Colonic mucosa (tissue), 4 donors: Measurements from ENCODE around the gene DGCR2. TPM values are rescaled to one million over a fixed set of nuclear protein-coding genes. Genes with fewer than 3 reads are reported as not detected.
"Not testable (repeated sequence)": the region's sequence is repeated elsewhere in the genome, so short reads cannot be mapped to it uniquely, and the experiment has no call there.

Experiments used
- DNase-seq: peaks from one replicate; pipeline ENCODE4 v3.0.0-alpha.2; 2020
- H3K27ac ChIP-seq: fragments of 200-600 bp; one replicate; pipeline ENCODE4 v1.8.0; 2021
- H3K27me3 ChIP-seq: fragments of 200-600 bp; one replicate; pipeline ENCODE4 v1.8.0; 2021
- H3K36me3 ChIP-seq: fragments of 200-600 bp; one replicate; pipeline ENCODE4 v1.8.0; 2021
- H3K4me1 ChIP-seq: fragments of 200-600 bp; one replicate; pipeline ENCODE4 v1.8.0; 2021; ENCODE audit warnings: mild to moderate bottlenecking
- H3K4me3 ChIP-seq: fragments of 200-600 bp; one replicate; pipeline ENCODE4 v1.8.0; 2021
- H3K9ac ChIP-seq, 2 donors: one replicate each; pipeline ENCODE4 v1.7.0; 2013; ENCODE audit warnings: control low read depth in 2 of 2, low read depth in 2 of 2, low read length in 2 of 2
- H3K9me3 ChIP-seq: fragments of 200-600 bp; one replicate; pipeline ENCODE4 v1.8.0; 2021
- intact Hi-C: fragments of 100-400 bp; cut with DNase I; formaldehyde crosslinking; loops from one replicate; pipeline ENCODE4 v1.14.1; 2022
- total RNA-seq, 2 donors: library from RNA; stranded (reverse); fragmentation: NEBNext Ultra II Directional in 1 of 2; extraction: Animal tissue kit (Norgen Biotek cat#: 25700) in 1 of 2; gene quantifications; one replicate each; pipeline ENCODE4 v1.2.1, GENCODE V29; 2021
- TF ChIP-seq, protein P1 (sequence below): fragments of 200-600 bp; IDR thresholded peaks from one replicate; pipeline ENCODE4 v1.8.0; 2022; ENCODE audit warnings: antibody characterized with exemption, mild to moderate bottlenecking
- donor health status: healthy.
- donor health status: DM: no; HTN: no; CAD: no.
- donor health status: DM: no; HTN: no; CAD: no.

DGCR2 gene
- total RNA-seq, 2 donors from 2014 or later = 71.6 to 82.5 TPM

DNA sequence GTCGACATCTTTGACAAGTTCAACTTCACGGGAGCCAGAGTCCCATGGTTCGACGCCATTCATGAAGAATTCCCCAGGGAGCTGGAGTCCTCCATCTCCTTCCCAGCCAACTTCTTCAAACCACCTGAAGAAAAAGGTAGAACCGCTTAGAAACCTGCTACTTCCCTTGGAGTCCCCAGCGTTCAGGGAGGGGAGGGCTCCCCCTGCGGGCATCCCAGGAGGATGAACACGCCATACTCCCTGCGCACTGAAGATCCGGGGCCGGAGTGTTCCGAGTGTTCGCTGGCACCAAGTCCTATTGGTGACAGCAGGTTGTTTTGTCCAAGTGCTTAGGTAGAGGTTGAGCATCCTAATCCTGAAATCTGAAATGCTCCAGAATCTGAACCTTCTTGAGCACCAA, 134.4 kb downstream of the DGCR2 start:
- TF ChIP-seq, protein P1, sequence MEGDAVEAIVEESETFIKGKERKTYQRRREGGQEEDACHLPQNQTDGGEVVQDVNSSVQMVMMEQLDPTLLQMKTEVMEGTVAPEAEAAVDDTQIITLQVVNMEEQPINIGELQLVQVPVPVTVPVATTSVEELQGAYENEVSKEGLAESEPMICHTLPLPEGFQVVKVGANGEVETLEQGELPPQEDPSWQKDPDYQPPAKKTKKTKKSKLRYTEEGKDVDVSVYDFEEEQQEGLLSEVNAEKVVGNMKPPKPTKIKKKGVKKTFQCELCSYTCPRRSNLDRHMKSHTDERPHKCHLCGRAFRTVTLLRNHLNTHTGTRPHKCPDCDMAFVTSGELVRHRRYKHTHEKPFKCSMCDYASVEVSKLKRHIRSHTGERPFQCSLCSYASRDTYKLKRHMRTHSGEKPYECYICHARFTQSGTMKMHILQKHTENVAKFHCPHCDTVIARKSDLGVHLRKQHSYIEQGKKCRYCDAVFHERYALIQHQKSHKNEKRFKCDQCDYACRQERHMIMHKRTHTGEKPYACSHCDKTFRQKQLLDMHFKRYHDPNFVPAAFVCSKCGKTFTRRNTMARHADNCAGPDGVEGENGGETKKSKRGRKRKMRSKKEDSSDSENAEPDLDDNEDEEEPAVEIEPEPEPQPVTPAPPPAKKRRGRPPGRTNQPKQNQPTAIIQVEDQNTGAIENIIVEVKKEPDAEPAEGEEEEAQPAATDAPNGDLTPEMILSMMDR = no peak
- Histone ChIP-seq H3K9ac (no peak overlapping the region), H3K36me3 (no peaks in the 10 kb centered on the region), H3K27ac (no peak overlapping the region), H3K9me3 (no peaks in the 10 kb centered on the region), H3K27me3 (no peaks in the 10 kb centered on the region), H3K4me1 (no peaks in the 10 kb centered on the region), H3K4me3 (no peak overlapping the region)
- peak; percentile 31 for DNase-seq
- intact Hi-C loops = no loop called here

DNA sequence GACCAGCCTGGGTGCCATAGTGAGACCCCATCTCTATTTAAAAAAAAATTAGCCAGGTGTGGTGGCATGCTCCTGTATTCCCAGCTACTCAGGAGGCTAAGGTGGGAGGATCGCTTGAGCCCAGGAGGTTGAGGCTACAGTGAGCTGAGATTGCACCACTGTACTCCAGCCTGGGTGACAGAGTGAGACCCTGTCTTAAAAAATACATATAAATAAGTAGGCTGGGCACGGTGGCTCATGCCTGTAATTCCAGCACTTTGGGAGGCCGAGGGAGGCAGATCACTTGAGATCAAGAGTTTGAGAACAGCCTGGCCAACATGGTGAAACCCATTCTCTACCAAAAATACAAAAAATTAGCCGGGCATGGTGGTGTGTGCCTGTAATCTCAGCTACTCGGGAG, 135.1 kb downstream of the DGCR2 start:
- H3K36me3 ChIP-seq, H3K27ac ChIP-seq, intact Hi-C loops, H3K4me1 ChIP-seq, H3K9me3 ChIP-seq, H3K9ac ChIP-seq, DNase-seq, H3K4me3 ChIP-seq, H3K27me3 ChIP-seq: not testable (repeated sequence)

Other genes starting within 250 kb of the DGCR2 start
- gene DGCR6, start 216.1 kb downstream of the DGCR2 start, total RNA-seq = under 1 TPM; 0.57 to 0.77 TPM
- 10 to 100 TPM; 11.1 to 11.6 TPM for gene PRODH, start 186.1 kb downstream of the DGCR2 start, total RNA-seq
- gene TSSK2, start 8.9 kb upstream of the DGCR2 start, total RNA-seq = not detected
- 10 to 100 TPM; 12.8 to 16.1 TPM for gene ESS2, start 22.2 kb upstream of the DGCR2 start, total RNA-seq
- gene GSC2, start 27.9 kb upstream of the DGCR2 start, total RNA-seq = not detected
- 100 to 1,000 TPM; 191 to 218 TPM for gene SLC25A1, start 56.3 kb upstream of the DGCR2 start, total RNA-seq
- 1 to 10 TPM; 3.4 to 3.5 TPM for gene CLTCL1, start 169.3 kb upstream of the DGCR2 start, total RNA-seq